ENCODE results near the gene SHROOM4. TPM values are rescaled to one million over a fixed set of nuclear protein-coding genes. Genes with fewer than 3 reads are reported as not detected.
A peak's percentile ranks its signal among the peaks of the same experiment; 100 is the strongest.

Gene SHROOM4
- total and polyA plus RNA-seq, 9 of the 15 experiments (the other 6 are each of a cell fraction or from before 2014, with no cell fraction given), result not detected

DNA sequence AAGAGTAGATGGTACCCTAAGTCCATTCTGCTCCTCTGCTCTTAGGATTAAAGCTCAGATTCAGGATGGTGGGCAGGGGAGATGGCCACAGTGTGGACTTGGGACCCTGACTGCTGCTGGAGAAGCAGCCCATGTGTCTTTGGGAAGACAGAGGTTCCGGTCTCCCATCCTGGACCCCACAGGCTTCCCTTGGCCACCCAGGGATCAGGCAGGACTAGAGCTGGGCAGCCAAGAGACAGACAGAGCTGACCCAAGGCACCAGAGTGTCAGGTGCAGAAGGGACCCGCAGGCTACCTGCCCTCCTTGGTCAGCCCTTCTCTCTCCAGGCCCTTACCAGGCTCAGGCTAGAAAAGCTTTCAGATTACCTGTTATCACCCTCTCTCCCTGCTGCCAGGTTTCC lies 25.7 kb upstream of the SHROOM4 start (continued):
- TF ChIP-seq, protein P1, sequence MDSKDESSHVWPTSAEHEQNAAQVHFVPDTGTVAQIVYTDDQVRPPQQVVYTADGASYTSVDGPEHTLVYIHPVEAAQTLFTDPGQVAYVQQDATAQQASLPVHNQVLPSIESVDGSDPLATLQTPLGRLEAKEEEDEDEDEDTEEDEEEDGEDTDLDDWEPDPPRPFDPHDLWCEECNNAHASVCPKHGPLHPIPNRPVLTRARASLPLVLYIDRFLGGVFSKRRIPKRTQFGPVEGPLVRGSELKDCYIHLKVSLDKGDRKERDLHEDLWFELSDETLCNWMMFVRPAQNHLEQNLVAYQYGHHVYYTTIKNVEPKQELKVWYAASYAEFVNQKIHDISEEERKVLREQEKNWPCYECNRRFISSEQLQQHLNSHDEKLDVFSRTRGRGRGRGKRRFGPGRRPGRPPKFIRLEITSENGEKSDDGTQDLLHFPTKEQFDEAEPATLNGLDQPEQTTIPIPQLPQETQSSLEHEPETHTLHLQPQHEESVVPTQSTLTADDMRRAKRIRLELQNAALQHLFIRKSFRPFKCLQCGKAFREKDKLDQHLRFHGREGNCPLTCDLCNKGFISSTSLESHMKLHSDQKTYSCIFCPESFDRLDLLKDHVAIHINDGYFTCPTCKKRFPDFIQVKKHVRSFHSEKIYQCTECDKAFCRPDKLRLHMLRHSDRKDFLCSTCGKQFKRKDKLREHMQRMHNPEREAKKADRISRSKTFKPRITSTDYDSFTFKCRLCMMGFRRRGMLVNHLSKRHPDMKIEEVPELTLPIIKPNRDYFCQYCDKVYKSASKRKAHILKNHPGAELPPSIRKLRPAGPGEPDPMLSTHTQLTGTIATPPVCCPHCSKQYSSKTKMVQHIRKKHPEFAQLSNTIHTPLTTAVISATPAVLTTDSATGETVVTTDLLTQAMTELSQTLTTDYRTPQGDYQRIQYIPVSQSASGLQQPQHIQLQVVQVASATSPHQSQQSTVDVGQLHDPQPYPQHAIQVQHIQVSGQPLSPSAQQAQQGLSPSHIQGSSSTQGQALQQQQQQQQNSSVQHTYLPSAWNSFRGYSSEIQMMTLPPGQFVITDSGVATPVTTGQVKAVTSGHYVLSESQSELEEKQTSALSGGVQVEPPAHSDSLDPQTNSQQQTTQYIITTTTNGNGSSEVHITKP (IDR thresholded peaks at IDR 0.05; ENCODE audit: partially characterized antibody), result no peak
- TF ChIP-seq ZC3H4 (CRISPR knock-in tag; IDR thresholded peaks at IDR 0.05; ENCODE audit: borderline replicate concordance), result no peak
- TF ChIP-seq POLR2A (conservative IDR thresholded peaks at IDR 0.05), result no peak
- TF ChIP-seq, protein P2, sequence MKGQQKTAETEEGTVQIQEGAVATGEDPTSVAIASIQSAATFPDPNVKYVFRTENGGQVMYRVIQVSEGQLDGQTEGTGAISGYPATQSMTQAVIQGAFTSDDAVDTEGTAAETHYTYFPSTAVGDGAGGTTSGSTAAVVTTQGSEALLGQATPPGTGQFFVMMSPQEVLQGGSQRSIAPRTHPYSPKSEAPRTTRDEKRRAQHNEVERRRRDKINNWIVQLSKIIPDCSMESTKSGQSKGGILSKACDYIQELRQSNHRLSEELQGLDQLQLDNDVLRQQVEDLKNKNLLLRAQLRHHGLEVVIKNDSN (CRISPR knock-in tag; IDR thresholded peaks at IDR 0.05), result no peak
- TF ChIP-seq NCOR1 (IDR thresholded peaks at IDR 0.05), result no peak

DNA sequence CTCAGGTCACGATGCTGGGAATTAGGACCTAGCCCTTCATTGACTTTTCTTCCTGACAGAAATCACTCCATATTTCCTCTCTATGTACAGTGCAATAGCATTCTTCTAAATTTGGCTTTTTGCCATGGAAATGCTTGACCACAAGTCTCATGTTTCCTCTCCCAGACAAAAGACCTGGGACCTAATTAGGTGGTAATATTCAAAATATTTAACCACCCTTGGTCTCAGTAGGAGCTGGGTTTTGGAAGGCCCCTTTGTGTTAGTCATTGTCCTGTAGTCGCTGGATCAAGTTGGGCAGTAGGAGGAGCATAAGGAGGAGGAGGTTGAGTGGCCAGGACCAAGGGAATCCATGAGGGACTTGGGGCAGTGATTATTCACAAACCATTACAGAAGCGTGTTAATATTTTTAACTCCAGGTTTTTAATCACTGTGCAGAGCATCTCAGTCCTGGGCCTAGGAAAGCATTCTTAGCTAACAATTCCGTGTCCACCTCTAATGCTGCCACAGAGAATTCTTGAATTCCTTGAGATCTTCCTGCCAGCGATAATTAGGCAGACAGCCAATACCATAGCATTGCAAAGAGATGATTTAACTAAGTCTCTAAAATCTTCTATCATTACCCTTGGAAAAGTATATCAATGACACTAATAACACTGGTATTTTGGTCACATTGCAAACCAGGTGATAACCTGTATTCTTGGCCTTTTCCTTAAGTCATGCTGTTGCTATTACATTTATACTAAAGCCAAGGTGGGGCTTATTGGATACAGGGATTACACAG lies 25.0 kb upstream of the SHROOM4 start:
- Histone ChIP-seq H3K36me3 (ENCODE audit: control insufficient read depth, insufficient read depth, low read length) (no peaks in the 10 kb centered on the region), H4K20me1 (replicated peaks; ENCODE audit: control insufficient read depth, insufficient read depth, low read length) (no peaks in the 10 kb centered on the region), H3K4me3 (no peak overlapping the region), H3K79me2 (ENCODE audit: control insufficient read depth, insufficient read depth, low read length) (no peaks in the 10 kb centered on the region), H3K27ac (ENCODE audit: extremely low read depth, low read depth, low read length) (no peak overlapping the region), H3K27me3 (ENCODE audit: control insufficient read depth in 2 of 2, insufficient read depth in 2 of 2, low read length in 2 of 2) (no peaks in the 10 kb centered on the region), H3K9me1 (ENCODE audit: control insufficient read depth, insufficient read depth, low read length) (no peaks in the 10 kb centered on the region), H3K4me1 (replicated peaks in 1 of 2; ENCODE audit: control insufficient read depth in 2 of 2, insufficient read depth in 2 of 2, low read length in 2 of 2) (no peaks in the 10 kb centered on the region), H3K9ac (ENCODE audit: insufficient read depth in 1 of 2, low read depth in 2 of 2, low read length in 2 of 2) (no peak overlapping the region), H3K9me3 (replicated peaks; ENCODE audit: control insufficient read depth, insufficient read depth, low read depth, low read length) (no peaks in the 10 kb centered on the region), H3K4me2 (ENCODE audit: insufficient read depth, low read length) (no peak overlapping the region), H2AFZ (ENCODE audit: low read depth, low read length) (no peak overlapping the region)
- TF ChIP-seq, protein P3, sequence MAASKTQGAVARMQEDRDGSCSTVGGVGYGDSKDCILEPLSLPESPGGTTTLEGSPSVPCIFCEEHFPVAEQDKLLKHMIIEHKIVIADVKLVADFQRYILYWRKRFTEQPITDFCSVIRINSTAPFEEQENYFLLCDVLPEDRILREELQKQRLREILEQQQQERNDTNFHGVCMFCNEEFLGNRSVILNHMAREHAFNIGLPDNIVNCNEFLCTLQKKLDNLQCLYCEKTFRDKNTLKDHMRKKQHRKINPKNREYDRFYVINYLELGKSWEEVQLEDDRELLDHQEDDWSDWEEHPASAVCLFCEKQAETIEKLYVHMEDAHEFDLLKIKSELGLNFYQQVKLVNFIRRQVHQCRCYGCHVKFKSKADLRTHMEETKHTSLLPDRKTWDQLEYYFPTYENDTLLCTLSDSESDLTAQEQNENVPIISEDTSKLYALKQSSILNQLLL (CRISPR knock-in tag; IDR thresholded peaks at IDR 0.05; ENCODE audit: borderline replicate concordance), result no peak
- TF ChIP-seq SIX5 (IDR thresholded peaks at IDR 0.05; ENCODE audit: borderline replicate concordance in 1 of 2, insufficient read depth in 1 of 2, low read depth in 1 of 2, low read length in 2 of 2) (no peak), ZFPM2 (CRISPR knock-in tag; IDR thresholded peaks at IDR 0.05) (no peak), NFIX (CRISPR knock-in tag; IDR thresholded peaks at IDR 0.05; ENCODE audit: low read depth) (no peak), NFIC (IDR thresholded peaks at IDR 0.05) (peak; percentile 10; the same call in 1 of the 2 replicates), PHF20 (IDR thresholded peaks at IDR 0.05; ENCODE audit: partially characterized antibody) (no peak), BHLHE40 (IDR thresholded peaks at IDR 0.05; ENCODE audit: low read length) (no peak), ELF1 (tag; IDR thresholded peaks at IDR 0.05) (no peak)
- TF ChIP-seq, protein P4, sequence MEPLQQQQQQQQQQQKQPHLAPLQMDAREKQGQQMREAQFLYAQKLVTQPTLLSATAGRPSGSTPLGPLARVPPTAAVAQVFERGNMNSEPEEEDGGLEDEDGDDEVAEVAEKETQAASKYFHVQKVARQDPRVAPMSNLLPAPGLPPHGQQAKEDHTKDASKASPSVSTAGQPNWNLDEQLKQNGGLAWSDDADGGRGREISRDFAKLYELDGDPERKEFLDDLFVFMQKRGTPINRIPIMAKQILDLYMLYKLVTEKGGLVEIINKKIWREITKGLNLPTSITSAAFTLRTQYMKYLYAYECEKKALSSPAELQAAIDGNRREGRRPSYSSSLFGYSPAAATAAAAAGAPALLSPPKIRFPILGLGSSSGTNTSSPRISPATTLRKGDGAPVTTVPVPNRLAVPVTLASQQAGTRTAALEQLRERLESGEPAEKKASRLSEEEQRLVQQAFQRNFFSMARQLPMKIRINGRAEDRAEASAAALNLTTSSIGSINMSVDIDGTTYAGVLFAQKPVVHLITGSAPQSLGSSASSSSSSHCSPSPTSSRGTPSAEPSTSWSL (CRISPR knock-in tag; IDR thresholded peaks at IDR 0.05; ENCODE audit: borderline replicate concordance), result no peak
- in situ Hi-C loops (cut with MboI) (no loop called here), intact Hi-C loops (cut with micrococcal nuclease) (no loop called here)
- POLR2A ChIA-PET, result no interaction called here
- FAIRE-seq (no peak), ATAC-seq (no peak), DNase-seq (ENCODE audit: extremely low read depth in 1 of 4, low spot score in 3 of 4) (no peak)
- BruUV-seq (replicated peaks), result no TSS peak
- WGBS (ENCODE audit: insufficient coverage, low coverage, missing lambda C conversion rate), result 0% methylated on average over 4 of the region's 5 CpGs
- CTCF ChIA-PET (ENCODE audit: low intra/inter-chr PET ratio), result no interaction called here

Data from K562 (cell line).